ENCODE data around the gene RSPO4.

- no peak for TF ChIP-seq POLR2A (IDR thresholded peaks at IDR 0.05)
- no peak for TF ChIP-seq POLR2AphosphoS5 (IDR thresholded peaks at IDR 0.05)
- TF ChIP-seq CTCF (IDR thresholded peaks at IDR 0.05): no peak
- TF ChIP-seq EP300 (IDR thresholded peaks at IDR 0.05): no peak
These were observed 43.8 kb upstream of the RSPO4 start for GRCh38 chr20:1045860-1046418.

Measured in sigmoid colon (tissue), 4 donors.